NCI-H128 (cell line): ENCODE results near the gene HFE.
"Not testable (repeated sequence)": the region's sequence is repeated elsewhere in the genome, so short reads cannot be mapped to it uniquely, and the experiment has no call there.

Source experiments
- DNase-seq: peaks from one replicate; lab custom pipeline; 2025; ENCODE audit not compliant: unreplicated experiment; lab: John Stamatoyannopoulos, UW

The HFE gene

GRCh38 chr6:26105842-26106241, 18.6 kb downstream of the HFE start:
- no peak for DNase-seq

GRCh38 chr6:26107935-26108334, 20.7 kb downstream of the HFE start:
- no peak for DNase-seq

GRCh38 chr6:26109772-26110171, 22.5 kb downstream of the HFE start:
- no peak for DNase-seq

GRCh38 chr6:26113570-26113969, 26.3 kb downstream of the HFE start:
- DNase-seq = no peak

- no peak for DNase-seq
Observed at GRCh38 chr6:26115226-26115625, 28.0 kb downstream of the HFE start.

GRCh38 chr6:26116267-26116666, 29.0 kb downstream of the HFE start:
- no peak for DNase-seq

GRCh38 chr6:26118999-26119398, 31.8 kb downstream of the HFE start:
- no peak for DNase-seq

GRCh38 chr6:26120115-26120514, 32.9 kb downstream of the HFE start:
- not testable (repeated sequence) for DNase-seq

GRCh38 chr6:26120807-26121140, 33.5 kb downstream of the HFE start:
- no peak for DNase-seq

GRCh38 chr6:26121141-26122004, 34.1 kb downstream of the HFE start:
- DNase-seq = no peak

- DNase-seq = no peak
Observed at GRCh38 chr6:26122005-26122388, 34.8 kb downstream of the HFE start.

GRCh38 chr6:26122402-26122792, 35.2 kb downstream of the HFE start:
- DNase-seq = no peak

- peak; percentile 92 for DNase-seq
Observed at GRCh38 chr6:26122793-26123674, 35.8 kb downstream of the HFE start.

GRCh38 chr6:26123675-26123946, 36.4 kb downstream of the HFE start:
- DNase-seq = no peak

GRCh38 chr6:26123947-26124780, 36.9 kb downstream of the HFE start:
- DNase-seq = peak; percentile 94

GRCh38 chr6:26124781-26125685, 37.8 kb downstream of the HFE start:
- no peak for DNase-seq

GRCh38 chr6:26126394-26127235, 39.4 kb downstream of the HFE start:
- DNase-seq = no peak

- no peak for DNase-seq
Observed at GRCh38 chr6:26128013-26128771, 41.0 kb downstream of the HFE start.

- no peak for DNase-seq
Observed at GRCh38 chr6:26129656-26130055, 42.4 kb downstream of the HFE start.
